ENCODE measurements around the gene GLS. TPM values are rescaled to one million over a fixed set of nuclear protein-coding genes. Genes with fewer than 3 reads are reported as not detected.

The GLS gene
- polyA plus RNA-seq, 1 donor from 2014 or later: 40.3 TPM

Other genes with a start within 250 kb of the GLS start
- 3.5 TPM for gene NAB1, start 231.7 kb upstream of the GLS start, polyA plus RNA-seq
- 73.8 TPM for gene STAT1, start 133.3 kb downstream of the GLS start, polyA plus RNA-seq